PFSK-1 (cell line): ENCODE measurements around the gene CAMTA1.

Experiments
- POLR2AphosphoS5 ChIP-seq: IDR thresholded peaks from 2 replicates; pipeline ENCODE4 v1.6.1; 2012; ENCODE audit warnings: low read depth, mild to moderate bottlenecking, control low read depth, low read length, moderate library complexity
- TAF1 ChIP-seq: IDR thresholded peaks from 2 replicates; pipeline ENCODE4 v1.6.1; 2012; ENCODE audit warnings: low read length, control low read depth, borderline replicate concordance; ENCODE audit not compliant: insufficient read depth
- TF ChIP-seq, protein P1 (sequence below), 2 experiments: IDR thresholded peaks; 2 replicates each; pipeline versions ENCODE4 v1.6.1 to v1.8.0; 2011 to 2012; ENCODE audit warnings: low read depth in 2 of 2, low read length in 2 of 2, control low read depth in 1 of 2, inconsistent platforms in 1 of 2, mild to moderate bottlenecking in 1 of 2, moderate library complexity in 1 of 2; ENCODE audit not compliant: insufficient read depth in 1 of 2

DNA sequence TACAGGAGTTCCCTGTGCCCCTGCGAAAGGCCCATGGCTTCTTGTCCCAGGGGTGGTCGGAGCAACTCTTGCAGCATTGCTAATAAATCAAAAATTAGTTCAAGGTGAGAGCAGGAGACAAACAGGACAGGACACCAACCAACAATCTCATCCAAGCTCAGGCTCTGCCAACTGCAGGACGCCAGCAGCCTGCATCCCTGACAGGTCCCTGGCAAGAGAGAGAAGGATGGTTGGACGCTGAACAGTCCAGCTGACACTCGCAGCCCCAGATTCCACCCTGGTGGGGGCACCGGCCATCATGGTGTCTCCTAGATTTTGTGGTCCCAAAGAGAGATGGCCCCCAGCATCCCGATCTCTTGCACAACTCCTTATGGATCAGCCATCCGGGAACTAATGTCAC, 843.8 kb downstream of the CAMTA1 start:
- no peak for TF ChIP-seq TAF1
- TF ChIP-seq, protein P1, sequence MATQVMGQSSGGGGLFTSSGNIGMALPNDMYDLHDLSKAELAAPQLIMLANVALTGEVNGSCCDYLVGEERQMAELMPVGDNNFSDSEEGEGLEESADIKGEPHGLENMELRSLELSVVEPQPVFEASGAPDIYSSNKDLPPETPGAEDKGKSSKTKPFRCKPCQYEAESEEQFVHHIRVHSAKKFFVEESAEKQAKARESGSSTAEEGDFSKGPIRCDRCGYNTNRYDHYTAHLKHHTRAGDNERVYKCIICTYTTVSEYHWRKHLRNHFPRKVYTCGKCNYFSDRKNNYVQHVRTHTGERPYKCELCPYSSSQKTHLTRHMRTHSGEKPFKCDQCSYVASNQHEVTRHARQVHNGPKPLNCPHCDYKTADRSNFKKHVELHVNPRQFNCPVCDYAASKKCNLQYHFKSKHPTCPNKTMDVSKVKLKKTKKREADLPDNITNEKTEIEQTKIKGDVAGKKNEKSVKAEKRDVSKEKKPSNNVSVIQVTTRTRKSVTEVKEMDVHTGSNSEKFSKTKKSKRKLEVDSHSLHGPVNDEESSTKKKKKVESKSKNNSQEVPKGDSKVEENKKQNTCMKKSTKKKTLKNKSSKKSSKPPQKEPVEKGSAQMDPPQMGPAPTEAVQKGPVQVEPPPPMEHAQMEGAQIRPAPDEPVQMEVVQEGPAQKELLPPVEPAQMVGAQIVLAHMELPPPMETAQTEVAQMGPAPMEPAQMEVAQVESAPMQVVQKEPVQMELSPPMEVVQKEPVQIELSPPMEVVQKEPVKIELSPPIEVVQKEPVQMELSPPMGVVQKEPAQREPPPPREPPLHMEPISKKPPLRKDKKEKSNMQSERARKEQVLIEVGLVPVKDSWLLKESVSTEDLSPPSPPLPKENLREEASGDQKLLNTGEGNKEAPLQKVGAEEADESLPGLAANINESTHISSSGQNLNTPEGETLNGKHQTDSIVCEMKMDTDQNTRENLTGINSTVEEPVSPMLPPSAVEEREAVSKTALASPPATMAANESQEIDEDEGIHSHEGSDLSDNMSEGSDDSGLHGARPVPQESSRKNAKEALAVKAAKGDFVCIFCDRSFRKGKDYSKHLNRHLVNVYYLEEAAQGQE (IDR thresholded peaks at IDR 0.05; ENCODE audit: insufficient read depth in 1 of 2, low read depth in 2 of 2, low read length in 2 of 2): no peak
- TF ChIP-seq POLR2AphosphoS5: no peak
